NCI-H510A treated with DMSO at 0.1 percent for 48 hours (cell line): ENCODE results near the gene TSPOAP1.

Source experiments
- DNase-seq: peaks from one replicate; lab custom pipeline; 2025; lab: John Stamatoyannopoulos, UW

The TSPOAP1 gene

DNA sequence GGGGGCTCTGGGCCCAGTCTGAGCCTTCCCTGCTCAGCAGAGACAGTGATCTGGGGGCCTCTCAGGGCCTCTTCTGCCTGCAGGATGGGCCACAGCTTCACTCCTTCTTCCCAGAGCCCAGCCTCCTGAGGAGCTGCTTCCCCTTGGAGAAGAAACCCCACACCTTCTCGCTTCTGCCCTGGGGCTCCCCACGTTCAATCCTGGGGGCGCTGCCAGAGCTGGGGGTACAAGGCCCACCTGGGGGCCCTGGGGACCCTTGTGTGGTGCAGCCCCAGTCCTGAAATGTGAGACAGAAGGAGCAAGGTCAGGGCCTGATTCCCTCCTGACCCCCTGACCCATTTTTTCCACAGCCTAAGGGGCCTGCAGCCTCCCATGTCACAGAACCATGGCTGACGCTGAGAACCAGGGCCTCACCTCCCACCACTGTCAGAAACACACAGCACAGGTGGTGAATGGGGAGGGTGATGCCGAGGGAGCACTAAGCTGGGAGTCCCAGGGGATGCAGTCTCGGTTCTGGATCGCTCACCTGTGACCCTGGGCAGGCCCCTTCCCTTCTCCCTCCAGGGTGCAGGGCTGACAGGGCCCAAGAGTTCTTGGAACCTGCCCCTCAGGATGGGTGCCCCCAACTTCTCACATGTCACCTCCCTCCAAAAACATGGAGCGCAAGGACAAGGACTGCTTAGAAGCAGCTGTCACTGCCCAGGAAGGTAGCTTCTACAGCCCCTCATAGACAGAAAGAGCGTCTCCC is 26.2 kb downstream of the TSPOAP1 start:
- DNase-seq = no peak

DNA sequence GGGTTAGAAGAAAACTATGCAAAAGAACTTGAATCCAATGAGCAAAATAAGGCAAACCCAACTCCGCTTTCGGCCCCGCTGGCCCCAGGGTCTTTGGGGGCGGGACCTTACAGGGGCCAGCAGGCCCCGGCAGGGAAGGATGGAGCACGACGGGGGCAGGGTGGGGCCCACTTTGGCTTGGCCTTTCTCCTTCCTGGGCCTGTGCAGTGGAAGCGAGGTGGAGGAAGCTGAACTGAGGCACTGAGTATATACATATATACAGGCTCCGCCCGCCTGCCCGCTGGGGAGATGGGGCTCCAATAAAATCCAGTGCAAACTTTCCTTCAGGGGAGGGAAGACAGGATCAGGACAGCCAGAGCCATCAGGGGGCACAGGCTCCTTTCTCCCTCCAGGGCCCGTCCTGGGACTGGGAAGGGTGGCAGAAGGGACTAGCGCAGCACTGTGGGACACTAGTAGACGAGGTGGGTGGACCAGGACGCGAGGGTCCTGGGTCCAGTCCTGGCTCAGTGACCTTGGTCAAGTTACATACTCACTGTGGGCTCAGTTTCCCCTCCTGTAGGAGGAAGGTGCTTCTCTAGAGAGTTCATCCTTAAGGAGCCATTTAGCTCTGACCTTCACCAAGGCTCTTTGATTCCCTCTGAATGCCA is 27.0 kb downstream of the TSPOAP1 start:
- DNase-seq = no peak

DNA sequence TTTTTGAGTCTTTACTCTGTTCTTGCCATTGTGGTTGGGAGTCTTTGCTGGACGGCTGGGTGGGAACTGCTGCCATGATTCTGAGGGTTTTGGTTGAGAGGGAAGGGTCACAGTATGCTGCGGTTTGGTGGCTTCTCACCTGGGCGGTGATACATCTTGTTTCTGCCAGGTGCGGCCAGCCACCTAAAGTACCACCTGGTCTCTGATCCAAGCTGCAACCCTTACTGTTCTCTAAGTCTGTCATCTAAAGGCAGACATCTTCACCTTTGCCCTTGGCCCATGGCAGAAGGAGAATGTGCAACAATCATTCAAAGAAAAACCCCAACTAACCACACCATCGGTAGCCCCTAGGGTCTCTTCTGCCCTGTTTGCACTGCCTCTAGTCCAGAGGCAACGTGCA is 28.3 kb downstream of the TSPOAP1 start:
- no peak for DNase-seq

DNA sequence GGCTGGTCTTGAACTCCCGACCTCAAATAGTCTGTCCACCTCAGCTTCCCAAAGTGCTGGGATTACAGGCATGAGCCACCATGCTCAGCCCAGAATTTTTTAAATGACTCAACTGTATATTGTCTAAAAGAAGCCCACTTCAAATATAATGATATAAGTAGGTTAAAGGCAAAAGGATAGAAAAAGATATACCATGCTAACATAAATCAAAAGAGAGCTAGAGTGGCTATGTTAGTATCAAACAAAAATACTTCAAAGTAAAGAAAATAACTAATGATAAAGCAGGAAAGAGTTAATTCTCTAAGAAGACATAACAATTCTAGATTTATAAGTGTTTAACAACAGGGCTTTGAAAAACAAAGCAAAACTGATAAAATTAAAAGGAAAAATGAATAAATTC is 34.6 kb downstream of the TSPOAP1 start:
- DNase-seq = no peak

DNA sequence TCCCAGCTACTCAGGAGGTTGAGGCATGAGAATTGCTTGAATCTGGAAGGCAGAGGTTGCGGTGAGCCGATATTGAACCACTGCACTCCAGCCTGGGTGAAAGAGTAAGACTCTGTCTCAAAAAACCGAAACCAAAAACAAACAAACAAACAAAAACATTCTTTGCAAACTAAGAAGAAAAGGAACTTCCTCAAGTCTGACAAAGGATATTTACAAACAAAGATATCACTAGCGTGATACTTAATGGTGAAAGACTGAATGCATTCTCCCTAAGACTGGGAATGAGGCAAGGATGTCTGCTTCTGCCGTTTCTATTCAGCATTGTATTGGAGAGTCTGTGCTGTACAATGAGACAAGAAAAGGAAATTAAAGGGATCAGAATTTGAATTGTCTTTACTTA is 37.3 kb downstream of the TSPOAP1 start:
- no peak for DNase-seq

DNA sequence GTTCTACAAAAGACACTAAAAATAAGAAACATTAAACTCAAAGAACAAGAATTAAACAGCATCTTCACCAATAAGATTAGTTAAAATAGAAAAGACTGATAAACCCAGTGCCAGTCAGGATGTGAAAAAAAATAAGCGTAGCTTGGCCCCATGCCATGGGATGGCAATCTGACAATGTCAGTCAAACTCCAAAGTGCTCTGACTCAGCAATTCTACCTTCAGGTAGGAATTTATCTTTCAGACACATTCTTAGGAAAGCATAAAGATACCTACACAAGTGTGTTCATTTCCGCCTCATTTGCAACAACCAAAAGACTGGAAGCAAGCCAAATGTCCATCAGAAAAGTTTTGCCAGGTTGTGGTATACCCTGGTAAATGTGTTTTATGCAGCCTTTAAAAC is 38.7 kb downstream of the TSPOAP1 start:
- peak; percentile 48 for DNase-seq

DNA sequence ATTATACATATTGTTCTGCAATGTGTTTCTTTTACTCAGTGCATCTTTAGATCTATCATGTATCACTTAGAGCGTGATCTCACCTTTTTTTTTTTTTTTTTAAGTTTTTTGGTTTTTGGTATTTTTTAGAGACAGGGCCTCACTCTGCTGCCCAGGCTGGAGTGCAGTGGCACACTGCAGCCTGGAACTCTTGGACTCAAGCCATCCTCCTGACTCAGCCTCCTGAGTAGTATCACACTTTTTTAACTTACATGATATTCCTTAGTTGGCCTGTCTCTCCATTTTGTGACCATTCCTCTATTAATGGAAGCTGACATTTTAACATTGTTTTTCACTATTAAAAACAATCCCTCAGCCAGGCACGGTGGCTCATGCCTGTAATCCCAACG is 43.2 kb downstream of the TSPOAP1 start:
- no peak for DNase-seq

DNA sequence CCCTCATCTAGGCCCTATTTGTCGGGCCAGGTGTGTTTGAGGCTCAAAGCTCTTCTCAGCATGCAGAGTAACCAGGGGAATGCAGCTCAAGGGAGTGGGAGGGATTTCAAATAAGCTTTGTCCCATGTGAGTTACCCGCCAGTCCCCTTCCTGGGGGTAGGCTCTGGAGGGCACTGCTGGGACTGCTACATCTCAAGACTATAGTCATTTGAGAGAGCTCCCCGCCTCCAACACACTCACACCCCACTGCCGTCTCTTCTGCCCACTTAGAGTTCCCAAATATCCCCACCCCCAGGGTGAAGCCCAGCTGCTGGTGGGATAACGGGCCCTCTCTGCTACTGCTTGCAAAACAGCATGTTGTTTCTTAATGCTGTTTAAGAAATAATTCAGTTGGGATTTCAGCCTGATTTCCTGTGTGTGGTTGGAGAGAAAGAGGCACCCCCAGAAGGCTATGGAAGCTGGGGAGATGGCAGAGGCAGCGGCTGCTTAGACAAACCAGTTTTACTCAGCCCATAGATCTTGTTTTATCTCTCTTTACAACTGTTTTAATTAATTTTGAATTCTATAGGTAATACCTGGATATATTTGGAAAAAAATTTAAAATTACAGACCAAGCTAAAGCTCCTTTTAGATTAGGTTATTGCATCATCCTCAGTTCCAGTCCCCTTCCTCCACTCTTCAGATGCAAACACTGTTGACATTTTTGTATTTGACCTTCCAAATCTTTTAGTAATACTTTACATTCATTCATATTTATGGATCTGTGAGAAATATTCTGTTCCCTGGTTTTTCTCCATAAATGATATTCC is 43.8 kb downstream of the TSPOAP1 start:
- no peak for DNase-seq

DNA sequence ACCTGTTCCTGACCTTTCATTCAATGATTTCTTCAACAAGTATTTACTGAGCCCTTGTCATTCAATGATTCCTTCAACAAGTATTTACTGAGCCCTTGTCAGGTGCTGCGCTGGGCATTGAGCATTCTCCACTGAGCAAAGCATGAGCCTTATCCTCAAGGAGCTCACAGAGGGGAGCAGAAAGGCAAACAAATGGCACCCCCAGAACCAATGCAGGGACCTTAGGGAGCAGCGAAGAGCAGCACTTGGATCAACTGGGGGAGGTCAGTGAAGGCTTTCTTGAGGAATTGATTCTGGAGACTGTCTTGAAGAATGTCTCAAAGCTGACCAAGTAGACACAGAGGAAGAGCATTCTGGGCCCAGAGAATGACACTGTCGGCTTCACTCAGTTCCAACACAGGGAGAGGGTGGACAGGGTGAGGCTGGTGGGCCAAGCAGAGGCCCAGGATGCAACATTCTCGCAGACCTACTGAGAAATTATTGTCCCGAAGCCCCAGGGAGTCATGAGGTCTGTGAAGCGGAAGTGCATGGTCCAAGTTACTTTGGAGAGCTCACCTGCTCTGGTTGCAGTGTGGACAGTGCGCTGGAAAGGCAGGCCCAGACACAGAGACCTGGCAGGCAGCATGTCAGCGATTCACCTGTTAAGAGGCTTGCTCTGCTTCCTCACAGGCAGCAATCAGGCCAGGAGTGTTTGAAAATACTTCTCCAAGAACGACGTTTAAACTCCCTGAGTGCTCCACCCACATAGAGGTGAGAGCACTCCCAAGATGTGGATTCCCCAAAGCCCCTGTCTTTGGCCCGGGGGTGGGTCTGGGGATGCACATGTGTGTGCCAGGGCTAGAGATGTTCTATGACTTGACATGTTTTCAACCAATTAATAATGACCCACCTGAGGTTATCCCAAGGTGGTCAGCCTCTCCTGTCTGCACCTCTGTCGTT is 44.7 kb downstream of the TSPOAP1 start:
- peak; percentile 21 for DNase-seq

DNA sequence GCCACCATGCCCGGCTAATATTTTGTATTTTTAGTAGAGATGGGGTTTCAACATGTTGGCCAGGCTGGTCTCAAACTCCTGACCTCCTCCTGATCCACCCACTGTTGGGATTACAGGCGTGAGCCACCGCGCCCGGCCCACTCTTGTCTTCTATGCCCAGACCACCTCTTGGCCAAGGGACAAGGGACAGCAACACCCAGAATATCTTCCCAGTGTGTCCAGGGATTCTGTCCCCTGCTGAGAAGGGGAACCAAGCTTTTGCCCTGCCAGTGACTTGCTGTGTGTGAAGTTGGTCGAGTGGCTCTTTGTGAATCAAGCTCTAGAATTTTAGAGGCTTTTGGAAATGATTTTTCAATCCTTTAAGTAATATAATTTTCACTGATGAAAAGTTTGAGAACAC is 46.2 kb downstream of the TSPOAP1 start:
- DNase-seq = no peak

DNA sequence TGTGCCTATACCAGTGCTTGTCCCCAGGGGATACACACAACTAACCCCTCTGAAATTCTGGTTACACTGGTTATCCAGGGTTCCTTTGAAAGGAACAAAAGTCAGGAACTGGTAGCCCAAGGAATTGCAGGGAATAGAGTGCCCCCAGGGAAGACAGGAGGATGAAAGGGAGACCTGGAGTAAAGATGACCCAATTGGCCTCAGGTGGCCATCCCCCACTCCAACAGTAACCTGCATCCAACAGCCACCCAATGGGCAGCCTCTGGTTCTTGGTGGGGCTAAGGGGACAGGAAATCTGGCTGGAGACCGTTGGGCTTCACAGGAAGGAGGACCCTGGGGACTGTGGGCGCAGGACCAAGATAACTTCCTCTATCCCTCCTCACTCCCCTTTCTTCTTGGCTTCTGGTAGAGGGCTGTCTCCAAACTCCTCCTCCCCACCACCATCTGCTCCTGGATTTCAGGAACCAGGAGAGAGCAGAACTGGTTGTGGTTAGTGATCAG is 47.0 kb downstream of the TSPOAP1 start:
- no peak for DNase-seq

DNA sequence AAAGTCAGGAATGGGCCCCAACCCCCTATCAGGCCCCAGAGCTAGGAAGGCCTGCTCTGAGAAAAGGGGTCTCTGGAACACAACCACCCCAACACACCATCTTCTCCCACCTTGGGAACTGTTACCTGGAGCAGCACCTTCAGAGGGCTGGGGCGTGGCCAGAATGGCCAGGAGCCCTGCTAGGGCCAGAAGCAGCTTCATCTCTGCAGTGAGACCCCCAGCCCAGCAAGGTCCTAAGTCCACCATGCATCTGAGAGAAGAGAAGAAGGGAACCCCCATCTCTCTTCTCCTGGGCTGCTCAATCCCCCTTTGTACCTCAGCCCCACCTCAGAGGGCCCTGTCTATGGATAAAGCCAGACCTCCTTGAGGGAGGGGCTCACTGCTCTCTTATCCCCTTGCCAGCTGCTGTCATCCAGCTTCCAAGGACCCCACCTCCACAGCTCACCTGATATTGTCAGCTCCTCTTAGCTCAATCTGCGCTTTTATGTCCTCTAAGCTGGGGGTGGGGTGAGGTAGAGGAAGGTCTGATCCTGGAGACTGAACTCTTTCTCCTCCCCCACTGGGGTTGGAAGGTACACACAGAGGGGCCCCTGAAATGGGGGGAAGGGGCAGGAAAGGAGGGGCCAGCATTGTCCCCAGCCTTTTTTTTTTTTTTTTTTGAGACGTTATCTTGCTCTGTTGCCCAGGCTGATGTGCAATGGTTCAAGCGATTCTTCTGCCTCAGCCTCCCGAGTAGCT is 47.9 kb downstream of the TSPOAP1 start, which contains the start of gene MPO:
MPO (minus strand) TSS at position 456 of the 738 bp plus-strand sequence; CDS start at position 279, 177 bp downstream.
- no peak for DNase-seq

GRCh38 chr17:58279736-58280479 is 48.7 kb downstream of the TSPOAP1 start:
- DNase-seq = no peak

GRCh38 chr17:58279016-58279711 is 49.4 kb downstream of the TSPOAP1 start:
- DNase-seq = no peak

DNA sequence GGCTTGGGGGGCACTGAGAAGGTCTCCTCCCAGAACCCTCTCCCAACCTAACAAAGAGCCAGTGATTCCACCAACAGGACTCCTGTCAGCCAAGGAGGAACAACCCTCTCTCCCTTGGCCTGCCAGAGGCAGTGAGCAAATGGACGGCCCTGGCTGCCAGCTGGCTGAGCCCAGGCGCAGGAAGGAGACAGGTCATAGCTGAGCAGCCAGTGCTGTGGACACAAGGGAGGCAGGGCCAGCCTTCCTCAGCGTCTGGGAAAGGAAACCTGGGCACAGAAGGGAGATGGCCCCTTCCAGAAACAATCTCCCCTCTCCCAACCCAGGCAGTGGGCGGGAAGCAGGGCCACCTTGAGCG is 50.0 kb downstream of the TSPOAP1 start:
- DNase-seq = no peak

DNA sequence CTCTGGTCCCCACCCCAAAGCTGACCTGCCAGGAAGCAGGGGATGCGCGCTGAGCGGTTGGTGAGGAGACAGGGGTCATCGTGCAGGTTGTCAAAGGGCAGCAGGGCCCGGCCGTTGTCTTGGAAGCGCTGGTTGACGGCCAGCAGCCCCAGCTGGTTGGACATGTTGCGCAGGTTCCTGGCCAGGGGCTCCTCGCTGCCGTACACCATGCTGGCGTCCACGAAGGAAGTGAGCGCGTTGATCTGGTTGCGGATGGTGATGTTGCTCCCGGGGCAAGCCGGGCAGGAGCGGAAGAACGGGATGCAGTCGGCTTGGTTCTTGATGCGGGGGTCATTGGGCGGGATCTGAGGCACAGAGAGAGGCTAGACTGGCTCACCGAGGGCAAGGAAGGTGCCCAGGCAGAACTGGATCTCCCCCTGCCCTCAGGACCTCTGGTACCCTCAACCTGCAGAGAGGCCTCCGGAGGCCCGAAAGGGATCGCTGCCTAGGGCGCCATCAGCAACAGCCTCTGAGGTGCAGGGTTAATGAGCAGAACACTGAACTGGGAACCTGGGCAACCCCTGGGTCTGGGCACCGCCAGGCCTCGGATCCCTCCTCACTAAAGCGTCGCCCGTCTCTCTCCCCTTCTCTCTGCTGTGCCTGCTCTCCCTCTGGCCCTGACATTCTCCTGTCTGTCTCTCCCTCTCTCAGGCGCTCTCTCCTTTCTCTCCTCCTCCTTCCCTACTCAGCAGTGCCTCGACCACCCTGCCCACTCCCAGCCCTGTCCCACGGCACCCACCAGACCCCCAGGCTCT is 50.6 kb downstream of the TSPOAP1 start:
- DNase-seq = no peak

GRCh38 chr17:58277107-58277801 is 51.3 kb downstream of the TSPOAP1 start:
- peak; percentile 12 for DNase-seq

- DNase-seq = no peak
Measured at GRCh38 chr17:58276423-58276822, 52.2 kb downstream of the TSPOAP1 start.
